GM19043 (cell line): Measurements from ENCODE around the gene SUPV3L1.

Experiments
- ATAC-seq: cut with Tn5 transposase; IDR thresholded peaks from one replicate; pipeline ENCODE4 v1.9.1; 2021; ENCODE audit warnings: low read depth; ENCODE audit not compliant: unreplicated experiment

Gene SUPV3L1

GRCh38 chr10:69201045-69201444 lies 21.0 kb downstream of the SUPV3L1 start:
- ATAC-seq: no peak

- ATAC-seq: no peak
These were observed 22.3 kb downstream of the SUPV3L1 start for GRCh38 chr10:69202332-69202731.

- ATAC-seq: no peak
These were observed 28.7 kb downstream of the SUPV3L1 start for GRCh38 chr10:69208761-69209160.

GRCh38 chr10:69209787-69210484 lies 29.9 kb downstream of the SUPV3L1 start:
- no peak for ATAC-seq

- no peak for ATAC-seq
These were observed 31.1 kb downstream of the SUPV3L1 start for GRCh38 chr10:69211104-69211503.

- no peak for ATAC-seq
These were observed 31.5 kb downstream of the SUPV3L1 start for GRCh38 chr10:69211524-69211923.

GRCh38 chr10:69213591-69214311 lies 33.7 kb downstream of the SUPV3L1 start:
- no peak for ATAC-seq

- ATAC-seq: no peak
These were observed 34.7 kb downstream of the SUPV3L1 start for GRCh38 chr10:69214666-69215131.

GRCh38 chr10:69215405-69216171 lies 35.6 kb downstream of the SUPV3L1 start:
- no peak for ATAC-seq

- no peak for ATAC-seq
These were observed 36.6 kb downstream of the SUPV3L1 start for GRCh38 chr10:69216577-69217118.

GRCh38 chr10:69217119-69217754 lies 37.2 kb downstream of the SUPV3L1 start:
- ATAC-seq: no peak

- ATAC-seq: no peak
These were observed 38.8 kb downstream of the SUPV3L1 start for GRCh38 chr10:69218831-69219230.

GRCh38 chr10:69220041-69220451 lies 40.0 kb downstream of the SUPV3L1 start, which contains the start of gene HKDC1:
Gene HKDC1, plus strand, starts transcription at chr10:69220332. Its CDS starts 104 bp downstream, at chr10:69220436.
- no peak for ATAC-seq

GRCh38 chr10:69220507-69220906 lies 40.5 kb downstream of the SUPV3L1 start:
- ATAC-seq: no peak

- ATAC-seq: peak; percentile 97
These were observed 42.4 kb downstream of the SUPV3L1 start for GRCh38 chr10:69222157-69223027.

- ATAC-seq: peak; percentile 15
These were observed 43.0 kb downstream of the SUPV3L1 start for GRCh38 chr10:69223028-69223342.

GRCh38 chr10:69224862-69225657 lies 45.0 kb downstream of the SUPV3L1 start:
- no peak for ATAC-seq

- no peak for ATAC-seq
These were observed 45.6 kb downstream of the SUPV3L1 start for GRCh38 chr10:69225681-69226080.
